ENCODE data around the gene ADCY6. TPM values are rescaled to one million over a fixed set of nuclear protein-coding genes. Genes with fewer than 3 reads are reported as not detected.

ADCY6 gene
- total RNA-seq, 3 donors from 2014 or later, result 91.6 to 207 (median 102) TPM

- Histone ChIP-seq H3K36me3 (ENCODE audit: low read depth) (no peaks in the 10 kb centered on the region), H3K9me3 (no peaks in the 10 kb centered on the region), H3K4me3 (peak overlapping the region; percentile 26), H3K4me1 (ENCODE audit: low read depth) (peaks cover 18% of the 10 kb centered on the region)
- no peak for TF ChIP-seq CTCF (IDR thresholded peaks at IDR 0.05)
- intact Hi-C loops (cut with DNase I, micrococcal nuclease), result no loop called here
- no peak for ATAC-seq
- peak in 1 of 3 donors; percentile 52 for DNase-seq
These were observed 30.1 kb upstream of the ADCY6 start for GRCh38 chr12:48818831-48819590.

GRCh38 chr12:48817873-48818830, 29.3 kb upstream of the ADCY6 start, which contains the start of gene CACNB3:
TSS of gene CACNB3 (plus strand) at chr12:48818496. CDS start at chr12:48818930, 434 bp downstream.
- DNase-seq (peak; percentile 83 to 90 (median 88)), ATAC-seq (peak; percentile 44)
- Histone ChIP-seq H3K4me1 (ENCODE audit: low read depth) (peaks cover 18% of the 10 kb centered on the region), H3K36me3 (ENCODE audit: low read depth) (no peaks in the 10 kb centered on the region), H3K4me3 (peak within 1 kb of the TSS; percentile 26), H3K9me3 (no peaks in the 10 kb centered on the region)
- intact Hi-C loops (cut with DNase I, micrococcal nuclease), result no loop called here
- TF ChIP-seq CTCF (IDR thresholded peaks at IDR 0.05), result no peak

- Histone ChIP-seq H3K4me3 (no peak overlapping the region), H3K9me3 (no peaks in the 10 kb centered on the region), H3K36me3 (ENCODE audit: low read depth) (no peaks in the 10 kb centered on the region), H3K4me1 (ENCODE audit: low read depth) (peaks cover 18% of the 10 kb centered on the region)
- intact Hi-C loops (cut with DNase I, micrococcal nuclease), result no loop called here
- DNase-seq (peak in 1 of 3 donors; percentile 80), ATAC-seq (peak; percentile 3)
- TF ChIP-seq CTCF (IDR thresholded peaks at IDR 0.05), result no peak
These were observed 27.4 kb upstream of the ADCY6 start for GRCh38 chr12:48816143-48816854.

GRCh38 chr12:48815126-48816110, 26.5 kb upstream of the ADCY6 start:
- peaks cover 25% of the 10 kb centered on the region for H3K4me1 ChIP-seq (ENCODE audit: low read depth)
- intact Hi-C loops (cut with DNase I, micrococcal nuclease), result no loop called here

More at GRCh38 chr12:48815126-48816110, 26.5 kb upstream of the ADCY6 start:
- no peaks in the 10 kb centered on the region for H3K9me3 ChIP-seq
- no peak for TF ChIP-seq CTCF (IDR thresholded peaks at IDR 0.05)
- DNase-seq, result peak; percentile 86 to 87 (median 87)
- ATAC-seq, result peak; percentile 84
- peak overlapping the region; percentile 63 for H3K4me3 ChIP-seq
- H3K36me3 ChIP-seq (ENCODE audit: low read depth), result no peaks in the 10 kb centered on the region
